CD4-positive, alpha-beta memory T cell (primary cell): ENCODE measurements around the gene PCSK1N. TPM values are rescaled to one million over a fixed set of nuclear protein-coding genes. Genes with fewer than 3 reads are reported as not detected.
"Not testable (repeated sequence)": the region's sequence is repeated elsewhere in the genome, so short reads cannot be mapped to it uniquely, and the experiment has no call there.

Experiments
- CTCF ChIA-PET: fragments of 350-600 bp; sonication (Branson Sonifier 250); formaldehyde crosslinking; loops from one replicate; lab custom pipeline; 2021; ENCODE audit warnings: inconsistent platforms; ENCODE audit not compliant: partially characterized antibody; lab: Charles Lee
- POLR2A ChIA-PET: fragments of 350-600 bp; sonication (Branson Sonifier 250); formaldehyde crosslinking; loops from one replicate; lab custom pipeline; 2021; ENCODE audit not compliant: partially characterized antibody; lab: Charles Lee
- DNase-seq, 5 donors: peaks; one replicate each; pipeline versions ENCODE4 v3.0.0 to v3.0.0-alpha.2; 2020 to 2022; ENCODE audit warnings: mixed read lengths in 1 of 5
- H3K27ac ChIP-seq: one replicate; pipeline ENCODE4 v1.7.0; 2013; ENCODE audit warnings: low read depth, low read length
- H3K27me3 ChIP-seq: 2 replicates; pipeline ENCODE4 v1.7.0; 2013; ENCODE audit warnings: mild to moderate bottlenecking, low read length, moderate library complexity; ENCODE audit not compliant: insufficient read depth
- H3K36me3 ChIP-seq: 2 replicates; pipeline ENCODE4 v1.7.0; 2013; ENCODE audit warnings: mild to moderate bottlenecking, low read length, moderate library complexity; ENCODE audit not compliant: insufficient read depth
- H3K4me1 ChIP-seq: 2 replicates; pipeline ENCODE4 v1.7.0; 2013; ENCODE audit warnings: mild to moderate bottlenecking, low read length, moderate library complexity; ENCODE audit not compliant: insufficient read depth
- H3K4me3 ChIP-seq, 2 donors: one replicate each; pipeline ENCODE4 v1.7.0; 2013; ENCODE audit warnings: low read length in 2 of 2, mild to moderate bottlenecking in 1 of 2
- H3K9me3 ChIP-seq, 2 donors: one replicate each; pipeline ENCODE4 v1.7.0; 2013; ENCODE audit warnings: low read length in 2 of 2, control low read depth in 1 of 2; ENCODE audit not compliant: control insufficient read depth in 1 of 2
- H3K27ac Mint-ChIP-seq, 7 donors: one replicate each; pipeline ENCODE4 v1.8.0; 2020 to 2021; ENCODE audit warnings: mixed read lengths in 7 of 7, mild to moderate bottlenecking in 6 of 7, inconsistent platforms in 3 of 7, moderate library complexity in 3 of 7
- H3K27me3 Mint-ChIP-seq, 2 donors: one replicate each; pipeline ENCODE4 v1.8.0; 2020 to 2021; ENCODE audit warnings: mixed read lengths in 2 of 2
- H3K36me3 Mint-ChIP-seq, 2 donors: one replicate each; pipeline ENCODE4 v1.8.0; 2020 to 2021; ENCODE audit warnings: mixed read lengths in 2 of 2, inconsistent platforms in 1 of 2, mild to moderate bottlenecking in 1 of 2
- H3K4me1 Mint-ChIP-seq, 4 donors: one replicate each; pipeline ENCODE4 v1.8.0; 2020 to 2021; ENCODE audit warnings: mixed read lengths in 4 of 4, mild to moderate bottlenecking in 1 of 4
- H3K4me3 Mint-ChIP-seq, 8 donors: one replicate each; pipeline ENCODE4 v1.8.0; 2020 to 2021; ENCODE audit warnings: mixed read lengths in 8 of 8, mild to moderate bottlenecking in 7 of 8, moderate library complexity in 6 of 8, inconsistent platforms in 3 of 8
- H3K9me3 Mint-ChIP-seq, 8 donors: one replicate each; pipeline ENCODE4 v1.8.0; 2020 to 2021; ENCODE audit warnings: mixed read lengths in 8 of 8, mild to moderate bottlenecking in 5 of 8, inconsistent platforms in 3 of 8, moderate library complexity in 1 of 8
- intact Hi-C: fragments of 100-400 bp; cut with micrococcal nuclease; formaldehyde crosslinking; loops from one replicate; pipeline ENCODE4 v1.15.1; 2023
- polyA plus RNA-seq, 2 donors: library from polyadenylated mRNA; unstranded; fragments of 300-500 nt; fragmentation: Illumina TruSeq; gene quantifications; one replicate each; pipeline ENCODE4 v1.2.3, GENCODE V29; 2021
- total RNA-seq, 2 experiments: library from RNA; stranded (reverse); gene quantifications; one replicate each; pipeline ENCODE4 v1.2.3, GENCODE V29; 2021

Gene PCSK1N
- total RNA-seq (1 to 10 TPM; 6.4 to 8.5 TPM), polyA plus RNA-seq (10 to 100 TPM in 1 of 2 donors, 1 to 10 TPM in 1; 4.6 to 15.3 TPM)

- H3K9me3 Mint-ChIP-seq = peaks cover 0 to 1% (median 0%) of the 10 kb centered on the region in 8 donors
- Histone ChIP-seq H3K9me3 (no peaks in the 10 kb centered on the region), H3K27me3 (no peaks in the 10 kb centered on the region), H3K27ac (no peak within 1 kb of the TSS), H3K4me1 (peaks cover 11% of the 10 kb centered on the region), H3K4me3 (peak within 1 kb of the TSS in 1 of 2 donors; percentile 45), H3K36me3 (no peaks in the 10 kb centered on the region)
- peak within 1 kb of the TSS; percentile 76 to 96 (median 86) for H3K4me3 Mint-ChIP-seq
- ChIA-PET CTCF (no interaction called here), POLR2A (no interaction called here)
- intact Hi-C loops = no loop called here
- DNase-seq = peak; percentile 22 to 69 (median 46)
- H3K36me3 Mint-ChIP-seq = no peaks in the 10 kb centered on the region
- H3K27ac Mint-ChIP-seq = peak within 1 kb of the TSS; percentile 42 to 92 (median 90)
- H3K27me3 Mint-ChIP-seq = peaks cover 4 to 7% of the 10 kb centered on the region in 2 donors
- peaks cover 9 to 23% (median 11%) of the 10 kb centered on the region in 4 donors for H3K4me1 Mint-ChIP-seq
Observed at GRCh38 chrX:48835524-48836329, at the start of gene PCSK1N. Gene PCSK1N, minus strand, starts transcription at chrX:48835610. Its CDS starts 78 bp downstream, at chrX:48835532.

- no peaks in the 10 kb centered on the region for H3K36me3 ChIP-seq
- intact Hi-C loops = no loop called here
- ChIA-PET POLR2A (no interaction called here), CTCF (no interaction called here)
- Mint-ChIP-seq H3K9me3 (no peaks in the 10 kb centered on the region), H3K36me3 (no peaks in the 10 kb centered on the region), H3K4me3 (no peak overlapping the region), H3K27me3 (no peaks in the 10 kb centered on the region), H3K27ac (no peak overlapping the region), H3K4me1 (no peaks in the 10 kb centered on the region)
- no peaks in the 10 kb centered on the region for H3K4me1 ChIP-seq
- no peak for DNase-seq
- H3K27me3 ChIP-seq = no peaks in the 10 kb centered on the region
- H3K9me3 ChIP-seq = no peaks in the 10 kb centered on the region
- no peak overlapping the region for H3K27ac ChIP-seq
- H3K4me3 ChIP-seq = no peak overlapping the region
Observed at GRCh38 chrX:48883729-48884128, 48.3 kb upstream of the PCSK1N start.

DNA sequence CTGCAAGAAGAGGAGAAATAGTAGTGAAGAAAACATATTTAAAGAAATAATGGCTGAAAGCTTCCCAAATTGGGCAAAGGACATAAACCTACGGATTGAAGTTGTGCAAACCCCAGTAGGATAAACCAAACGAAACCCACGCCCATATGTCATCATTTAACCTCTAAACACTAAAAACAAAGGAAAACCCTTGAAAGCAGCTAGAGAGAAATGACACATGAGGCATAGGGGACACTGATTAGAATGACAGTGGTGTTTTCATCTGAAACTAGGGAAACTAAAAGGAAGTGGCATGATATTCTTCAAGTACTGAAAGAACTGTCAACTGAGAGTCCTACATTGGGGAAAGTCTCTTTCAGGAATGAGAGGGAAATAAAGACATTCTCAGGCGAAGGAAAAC is 41.5 kb upstream of the PCSK1N start:
- H3K27ac ChIP-seq, H3K36me3 Mint-ChIP-seq, POLR2A ChIA-PET, H3K9me3 ChIP-seq, H3K4me1 Mint-ChIP-seq, intact Hi-C loops, H3K27me3 ChIP-seq, CTCF ChIA-PET, H3K9me3 Mint-ChIP-seq, H3K4me1 ChIP-seq, H3K27ac Mint-ChIP-seq, H3K27me3 Mint-ChIP-seq, H3K4me3 ChIP-seq, DNase-seq, H3K36me3 ChIP-seq: not testable (repeated sequence)
- H3K4me3 Mint-ChIP-seq = peak overlapping the region in 1 of 8 donors; percentile 59

GRCh38 chrX:48872017-48872416 is 36.6 kb upstream of the PCSK1N start:
- H3K4me1 ChIP-seq, H3K4me1 Mint-ChIP-seq, H3K36me3 ChIP-seq, H3K4me3 Mint-ChIP-seq, H3K9me3 ChIP-seq, intact Hi-C loops, H3K27ac Mint-ChIP-seq, H3K36me3 Mint-ChIP-seq, CTCF ChIA-PET, H3K27ac ChIP-seq, H3K27me3 Mint-ChIP-seq, H3K4me3 ChIP-seq, DNase-seq, H3K9me3 Mint-ChIP-seq, POLR2A ChIA-PET, H3K27me3 ChIP-seq: not testable (repeated sequence)

- Mint-ChIP-seq H3K9me3 (no peaks in the 10 kb centered on the region), H3K36me3 (no peaks in the 10 kb centered on the region), H3K27ac (no peak overlapping the region), H3K4me3 (no peak overlapping the region), H3K4me1 (no peaks in the 10 kb centered on the region), H3K27me3 (peaks cover 3 to 4% of the 10 kb centered on the region in 2 donors)
- no peaks in the 10 kb centered on the region for H3K4me1 ChIP-seq
- DNase-seq = no peak
- H3K4me3 ChIP-seq = no peak overlapping the region
- H3K27me3 ChIP-seq = no peaks in the 10 kb centered on the region
- intact Hi-C loops = no loop called here
- H3K9me3 ChIP-seq = no peaks in the 10 kb centered on the region
- POLR2A ChIA-PET = no interaction called here
- no peak overlapping the region for H3K27ac ChIP-seq
- H3K36me3 ChIP-seq = no peaks in the 10 kb centered on the region
- CTCF ChIA-PET = no interaction called here
Observed at GRCh38 chrX:48864210-48864609, 28.8 kb upstream of the PCSK1N start.

GRCh38 chrX:48854898-48855297 is 19.5 kb upstream of the PCSK1N start:
- no peak overlapping the region for H3K4me3 Mint-ChIP-seq
- ChIA-PET CTCF (no interaction called here), POLR2A (no interaction called here)
- Histone ChIP-seq H3K4me3 (no peak overlapping the region), H3K4me1 (no peaks in the 10 kb centered on the region), H3K27ac (no peak overlapping the region), H3K9me3 (no peaks in the 10 kb centered on the region), H3K36me3 (no peaks in the 10 kb centered on the region), H3K27me3 (no peaks in the 10 kb centered on the region)
- DNase-seq = no peak
- no peaks in the 10 kb centered on the region for H3K36me3 Mint-ChIP-seq
- H3K27ac Mint-ChIP-seq = peak overlapping the region in 2 of 7 donors; percentile 5 to 61
- peaks cover 7 to 14% of the 10 kb centered on the region in 2 donors for H3K27me3 Mint-ChIP-seq
- intact Hi-C loops = no loop called here
- peaks cover 0 to 5% (median 0%) of the 10 kb centered on the region in 8 donors for H3K9me3 Mint-ChIP-seq
- peaks cover 0 to 2% (median under 1%) of the 10 kb centered on the region in 4 donors for H3K4me1 Mint-ChIP-seq

GRCh38 chrX:48854121-48854804 is 18.9 kb upstream of the PCSK1N start:
- intact Hi-C loops, H3K27ac Mint-ChIP-seq, H3K4me3 ChIP-seq, H3K4me1 Mint-ChIP-seq, H3K9me3 Mint-ChIP-seq, H3K36me3 ChIP-seq, H3K4me3 Mint-ChIP-seq, H3K4me1 ChIP-seq, H3K9me3 ChIP-seq, H3K27me3 ChIP-seq, DNase-seq, H3K36me3 Mint-ChIP-seq, CTCF ChIA-PET, POLR2A ChIA-PET, H3K27ac ChIP-seq: not testable (repeated sequence)
- peaks cover 7 to 14% of the 10 kb centered on the region in 2 donors for H3K27me3 Mint-ChIP-seq
